GM18858 (cell line): ENCODE data around the gene CD3E.

Source experiments
- ATAC-seq: cut with Tn5 transposase; IDR thresholded peaks from one replicate; pipeline ENCODE4 v1.9.1; 2021; ENCODE audit not compliant: unreplicated experiment

CD3E gene

DNA sequence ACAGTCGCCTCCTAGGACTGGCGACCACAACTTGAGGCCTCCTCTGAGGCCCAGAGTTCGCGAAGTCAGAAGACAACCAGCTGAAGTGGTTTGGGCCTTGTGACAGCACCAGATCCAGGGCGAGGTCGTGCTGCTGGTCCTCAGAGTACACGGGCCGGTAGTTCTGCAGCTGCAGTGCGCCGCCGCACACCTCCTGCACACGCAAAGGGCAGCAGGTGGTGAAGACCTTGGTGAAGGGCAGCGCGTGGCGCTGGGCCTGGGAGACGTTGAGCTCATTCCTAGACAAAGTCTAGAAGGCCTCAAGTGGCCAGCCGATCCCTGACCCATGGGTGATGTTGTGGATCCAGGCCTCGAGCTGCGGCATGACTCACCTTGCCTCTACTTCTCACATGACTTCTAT is 18.2 kb downstream of the CD3E start:
- no peak for ATAC-seq

DNA sequence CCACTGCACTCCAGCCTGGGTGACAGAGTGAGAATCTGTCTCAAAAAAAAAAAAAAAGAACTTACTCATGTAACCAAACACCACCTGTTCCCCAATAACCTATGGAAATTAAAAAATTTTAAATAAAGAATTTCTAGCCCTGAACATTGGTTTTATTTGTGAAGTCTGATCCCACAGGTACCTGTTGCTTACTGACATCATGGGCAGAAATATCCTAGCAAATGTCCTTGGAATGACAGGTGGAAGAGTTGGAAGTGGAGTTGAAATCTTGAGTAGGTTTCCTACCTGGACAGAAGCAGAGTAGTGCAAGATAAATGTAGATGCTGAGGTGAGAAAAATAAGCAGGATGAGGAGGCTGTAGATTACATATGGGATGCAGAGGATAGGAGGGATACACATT is 20.8 kb downstream of the CD3E start:
- no peak for ATAC-seq

DNA sequence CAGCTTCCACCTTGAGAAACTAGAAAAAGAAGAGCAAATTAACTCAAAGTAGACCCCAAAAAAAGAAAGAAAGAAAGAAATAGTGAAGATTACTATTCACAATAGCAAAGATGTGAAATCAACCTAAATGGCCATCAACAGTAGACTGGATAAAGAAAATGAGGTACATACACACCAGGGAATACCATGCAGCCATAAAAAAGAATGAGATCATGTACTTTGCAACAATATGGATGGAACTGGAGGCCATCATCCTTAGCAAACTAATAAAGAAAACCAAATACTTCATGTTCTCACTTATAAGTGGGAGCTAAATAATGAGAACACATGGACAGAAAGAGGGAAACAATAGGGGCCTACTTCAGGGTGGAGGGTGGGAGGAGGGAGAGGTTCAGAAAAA is 24.2 kb downstream of the CD3E start:
- ATAC-seq, result no peak

DNA sequence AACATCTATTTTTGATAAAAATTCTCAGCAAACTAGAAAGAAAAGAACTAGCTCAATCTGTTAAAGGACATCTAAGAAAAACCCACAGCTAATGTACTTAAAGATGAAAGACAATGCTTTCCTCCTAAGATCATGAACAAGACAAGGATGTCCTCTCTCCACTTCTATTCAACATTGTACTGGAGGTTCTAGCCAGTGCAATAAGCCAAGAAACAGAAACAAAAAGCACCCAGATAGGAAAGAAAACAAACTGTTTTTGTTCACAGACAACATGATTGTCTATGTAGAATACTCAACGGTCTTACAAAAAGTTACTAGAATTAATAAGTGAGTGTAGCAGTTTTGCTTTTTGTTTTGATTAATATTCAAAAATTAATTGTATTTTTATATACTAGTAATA is 30.2 kb downstream of the CD3E start:
- no peak for ATAC-seq

DNA sequence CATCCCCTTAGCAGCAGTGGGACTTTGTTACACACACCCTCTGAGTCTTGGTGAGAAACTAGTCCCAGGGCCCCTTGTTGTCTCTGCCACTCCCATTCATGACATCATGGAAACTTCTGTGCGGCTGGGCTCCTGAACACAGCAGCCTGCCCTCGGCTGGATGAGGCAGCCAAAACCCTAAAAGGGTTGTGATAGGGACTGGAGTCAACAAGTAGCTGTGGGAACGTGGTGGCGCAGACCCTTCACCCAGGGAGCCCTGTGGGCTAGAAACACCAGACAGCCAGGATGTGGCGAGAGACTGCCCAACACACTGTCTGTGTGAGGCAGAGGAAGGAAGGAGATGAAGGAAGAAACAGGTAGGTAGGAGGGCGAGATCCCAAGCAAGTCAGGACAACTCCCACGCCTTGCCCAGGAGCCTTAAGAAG is 34.1 kb downstream of the CD3E start:
- no peak for ATAC-seq

DNA sequence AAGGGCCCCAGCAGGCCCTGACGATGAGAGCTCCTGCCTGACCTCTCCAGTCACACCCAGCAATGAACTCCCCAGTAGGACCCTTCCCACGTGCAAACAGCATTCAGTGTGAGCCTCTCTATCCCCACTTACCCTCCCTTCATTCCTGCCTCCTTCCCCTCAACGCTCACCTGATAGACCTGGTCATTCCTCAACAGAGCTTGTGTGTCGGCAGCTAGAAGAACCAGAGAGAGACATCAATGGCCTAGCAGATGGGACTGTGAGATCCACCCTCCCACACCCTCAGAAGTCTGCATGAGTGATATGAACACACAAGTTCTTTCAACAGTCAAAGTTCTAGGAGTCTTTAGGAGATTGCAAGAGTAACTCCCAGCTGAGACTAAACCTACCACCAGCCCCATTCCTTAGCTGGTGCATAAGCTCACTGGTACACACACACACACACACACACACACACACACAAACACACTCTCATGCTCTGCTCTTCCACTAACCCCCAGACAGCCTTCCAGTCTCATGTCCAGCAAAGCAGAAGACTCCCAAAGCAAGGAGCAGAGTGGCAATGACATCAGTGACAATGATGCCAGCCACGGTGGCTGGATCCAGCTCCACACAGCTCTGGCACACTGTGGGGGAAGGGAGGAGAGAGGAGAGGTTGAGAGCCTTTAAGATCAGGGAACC is 34.9 kb downstream of the CD3E start:
- no peak for ATAC-seq

DNA sequence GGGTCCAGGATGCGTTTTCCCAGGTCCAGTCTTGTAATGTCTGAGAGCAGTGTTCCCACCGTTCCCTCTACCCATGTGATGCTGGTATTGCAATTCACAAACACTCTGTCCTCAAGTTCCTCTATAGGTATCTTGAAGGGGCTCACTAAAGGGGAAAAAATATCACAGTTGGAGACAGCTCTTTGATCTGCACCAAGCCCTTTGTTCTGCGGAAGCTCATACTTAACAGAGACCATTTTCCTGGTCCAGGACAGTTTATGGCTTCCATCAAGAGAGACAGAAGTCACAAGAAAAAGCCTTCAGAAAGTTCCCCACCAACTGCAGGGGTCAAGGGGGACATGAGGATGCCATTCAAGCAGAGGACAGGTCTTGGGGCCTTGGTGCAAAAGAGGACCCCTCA is 35.9 kb downstream of the CD3E start:
- no peak for ATAC-seq

DNA sequence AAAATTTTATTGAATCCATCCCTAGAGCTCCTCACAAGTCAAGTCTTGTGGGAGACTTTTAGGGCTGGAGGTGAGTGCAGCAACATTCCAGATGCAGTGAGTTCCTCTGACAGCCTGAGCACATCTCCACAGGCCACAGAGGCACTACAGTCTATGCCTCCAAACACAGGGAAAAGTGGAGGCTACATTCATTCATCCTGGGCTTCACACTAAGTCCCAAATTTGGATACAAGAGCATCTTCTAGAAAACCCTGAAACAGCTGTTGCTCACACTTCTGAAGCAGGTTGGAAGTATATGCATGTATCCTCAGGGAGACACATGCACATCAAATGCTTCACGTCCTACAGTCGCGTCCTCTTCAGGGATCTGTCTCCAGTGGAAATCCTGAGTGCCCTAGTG is 36.7 kb downstream of the CD3E start:
- no peak for ATAC-seq

DNA sequence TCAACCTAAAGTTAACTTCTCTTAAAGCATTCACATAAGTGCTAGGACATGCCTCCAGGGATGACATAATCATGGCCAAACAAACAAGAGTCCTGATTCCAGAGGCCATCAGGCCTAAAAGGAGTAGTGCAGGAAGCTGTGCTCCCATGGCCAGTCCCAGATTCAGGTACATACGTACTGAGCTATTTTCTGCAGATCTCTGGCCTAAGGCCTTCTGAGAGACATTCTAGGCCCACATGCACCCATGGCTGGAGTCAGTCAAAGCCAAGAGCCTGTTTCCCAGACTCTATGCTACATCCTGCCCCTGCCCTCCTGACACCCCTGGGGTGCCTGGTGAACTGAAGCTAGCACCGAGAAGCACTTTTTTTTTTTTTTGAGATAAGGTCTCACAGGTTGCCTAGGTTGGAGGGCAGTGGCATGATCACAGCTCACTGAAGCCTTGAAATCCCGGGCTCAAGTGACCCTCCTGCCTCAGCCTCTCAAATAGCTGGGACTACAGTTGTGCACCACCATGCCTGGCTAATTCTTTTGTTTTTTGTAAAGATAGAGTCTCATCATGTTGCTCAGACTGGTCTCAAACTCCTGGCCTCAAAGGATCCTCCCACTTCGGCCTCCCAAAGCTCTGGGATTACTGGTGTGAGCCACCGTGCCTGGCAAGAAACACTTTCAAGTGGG is 37.4 kb downstream of the CD3E start:
- no peak for ATAC-seq

DNA sequence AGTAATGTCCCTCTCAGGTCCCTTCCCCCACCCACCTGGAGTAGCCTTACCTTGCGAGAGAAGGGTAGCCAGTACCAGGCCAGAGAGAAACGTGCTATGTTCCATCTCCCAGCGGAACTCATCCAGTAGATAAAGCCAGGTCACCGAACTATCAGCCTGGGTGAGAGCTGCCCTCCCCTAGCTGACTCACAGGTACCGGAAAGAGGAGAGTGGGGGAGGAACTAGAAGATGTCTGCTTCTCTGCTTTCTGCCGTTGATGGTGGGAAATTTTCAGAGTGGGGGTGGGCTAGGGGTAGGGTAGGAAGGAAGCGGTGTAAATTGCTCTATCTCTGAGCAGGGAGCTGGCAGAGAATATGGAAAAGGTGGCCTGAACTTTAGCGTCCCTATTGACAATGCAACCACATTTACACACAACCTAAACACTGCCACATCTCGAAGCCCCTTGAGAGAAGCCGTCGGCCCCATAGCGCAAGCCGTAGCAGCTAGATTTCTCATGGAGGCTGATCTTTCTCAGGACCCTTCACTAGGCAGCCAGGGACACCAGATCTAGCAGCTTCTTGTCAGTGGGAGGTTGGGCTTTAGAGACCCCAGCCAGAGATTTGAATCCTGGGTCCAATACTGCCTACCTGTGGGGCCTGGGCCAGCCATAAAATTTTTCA is 38.1 kb downstream of the CD3E start, which contains the start of gene CD3D:
Gene CD3D, minus strand, starts transcription at position 203 of the 659 bp plus-strand sequence. Its CDS starts 98 bp downstream, at position 105.
- no peak for ATAC-seq

DNA sequence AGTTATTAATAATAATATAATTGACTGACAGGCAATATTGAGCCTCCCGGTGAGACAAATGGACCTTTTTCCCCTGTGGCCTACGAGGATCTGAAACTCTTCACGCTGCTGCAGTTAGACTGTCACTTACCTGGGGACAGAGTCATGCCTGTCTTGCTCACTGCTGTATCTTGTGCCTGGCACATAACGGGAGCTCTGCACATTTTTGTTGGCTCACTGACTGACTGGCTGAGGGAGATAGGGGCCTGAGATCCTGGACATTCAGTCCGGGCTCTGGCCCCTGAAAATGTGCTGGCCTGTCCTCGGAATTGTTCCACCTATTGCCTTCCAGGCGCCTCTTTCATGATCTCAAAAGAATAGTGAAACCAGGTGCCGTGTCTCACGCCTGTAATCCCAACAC is 38.7 kb downstream of the CD3E start:
- no peak for ATAC-seq

DNA sequence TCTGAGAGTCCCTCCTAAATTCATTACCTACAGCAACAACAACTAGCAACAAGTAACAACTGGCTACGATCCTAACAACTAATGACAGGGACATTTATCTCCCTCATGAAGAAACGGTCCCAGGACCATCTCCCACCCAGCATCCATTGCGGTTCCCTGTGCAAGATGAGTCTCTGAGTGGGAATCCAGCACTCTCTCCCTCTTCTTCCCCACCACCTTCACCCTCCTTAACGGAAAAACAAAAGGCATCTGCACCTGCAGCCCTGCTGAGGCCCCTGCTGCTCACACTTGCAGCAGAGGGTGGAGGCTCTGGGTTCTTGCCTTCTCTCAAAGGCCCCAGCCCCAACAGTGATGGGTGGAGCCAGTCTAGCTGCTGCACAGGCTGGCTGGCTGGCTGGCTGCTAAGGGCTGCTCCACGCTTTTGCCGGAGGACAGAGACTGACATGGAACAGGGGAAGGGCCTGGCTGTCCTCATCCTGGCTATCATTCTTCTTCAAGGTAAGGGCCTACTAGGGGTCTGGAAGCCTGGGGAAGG is 39.5 kb downstream of the CD3E start, which contains the start of gene CD3G:
Gene CD3G, plus strand, starts transcription at position 364 of the 535 bp plus-strand sequence. Its CDS starts 80 bp downstream, at position 444.
- ATAC-seq, result no peak

DNA sequence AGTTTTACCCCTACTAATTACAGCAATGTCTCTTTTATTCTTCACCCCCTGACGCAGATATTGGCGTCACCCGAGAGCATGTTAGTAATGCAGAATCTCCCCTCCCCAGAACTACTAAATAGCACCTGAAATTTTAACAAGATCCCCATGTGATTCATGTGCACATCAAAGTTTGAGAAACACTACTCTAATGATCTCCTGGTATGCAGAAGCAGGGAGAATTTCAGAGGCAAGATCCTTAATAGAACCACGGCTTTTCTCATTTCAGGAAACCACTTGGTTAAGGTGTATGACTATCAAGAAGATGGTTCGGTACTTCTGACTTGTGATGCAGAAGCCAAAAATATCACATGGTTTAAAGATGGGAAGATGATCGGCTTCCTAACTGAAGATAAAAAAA is 44.9 kb downstream of the CD3E start:
- no peak for ATAC-seq

DNA sequence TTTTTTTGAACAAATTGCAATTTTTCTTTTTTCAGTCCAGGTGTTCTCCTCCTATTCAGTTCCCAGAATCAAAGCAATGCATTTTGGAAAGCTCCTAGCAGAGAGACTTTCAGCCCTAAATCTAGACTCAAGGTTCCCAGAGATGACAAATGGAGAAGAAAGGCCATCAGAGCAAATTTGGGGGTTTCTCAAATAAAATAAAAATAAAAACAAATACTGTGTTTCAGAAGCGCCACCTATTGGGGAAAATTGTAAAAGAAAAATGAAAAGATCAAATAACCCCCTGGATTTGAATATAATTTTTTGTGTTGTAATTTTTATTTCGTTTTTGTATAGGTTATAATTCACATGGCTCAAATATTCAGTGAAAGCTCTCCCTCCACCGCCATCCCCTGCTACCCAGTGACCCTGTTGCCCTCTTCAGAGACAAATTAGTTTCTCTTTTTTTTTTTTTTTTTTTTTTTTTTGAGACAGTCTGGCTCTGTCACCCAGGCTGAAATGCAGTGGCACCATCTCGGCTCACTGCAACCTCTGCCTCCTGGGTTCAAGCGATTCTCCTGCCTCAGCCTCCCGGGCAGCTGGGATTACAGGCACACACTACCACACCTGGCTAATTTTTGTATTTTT is 48.7 kb downstream of the CD3E start:
- no peak for ATAC-seq

DNA sequence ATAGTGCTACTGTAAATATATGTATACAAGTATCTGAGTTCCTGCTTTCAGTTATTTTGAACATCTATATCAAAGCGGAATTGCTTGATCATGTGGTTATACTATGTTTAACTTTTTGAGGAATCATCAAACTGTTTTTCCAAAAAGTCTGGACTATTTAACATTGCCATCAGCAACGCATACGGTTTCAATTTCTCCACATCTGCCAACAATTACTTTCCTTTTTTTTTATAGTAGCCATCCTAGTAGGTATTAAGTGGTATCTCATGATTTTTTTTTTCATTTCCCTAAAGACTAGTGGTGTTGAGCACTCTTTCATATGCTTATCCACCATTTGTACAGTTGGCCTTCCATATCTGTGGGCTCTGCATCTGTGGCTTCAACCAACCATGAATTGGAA is 53.5 kb downstream of the CD3E start:
- no peak for ATAC-seq

DNA sequence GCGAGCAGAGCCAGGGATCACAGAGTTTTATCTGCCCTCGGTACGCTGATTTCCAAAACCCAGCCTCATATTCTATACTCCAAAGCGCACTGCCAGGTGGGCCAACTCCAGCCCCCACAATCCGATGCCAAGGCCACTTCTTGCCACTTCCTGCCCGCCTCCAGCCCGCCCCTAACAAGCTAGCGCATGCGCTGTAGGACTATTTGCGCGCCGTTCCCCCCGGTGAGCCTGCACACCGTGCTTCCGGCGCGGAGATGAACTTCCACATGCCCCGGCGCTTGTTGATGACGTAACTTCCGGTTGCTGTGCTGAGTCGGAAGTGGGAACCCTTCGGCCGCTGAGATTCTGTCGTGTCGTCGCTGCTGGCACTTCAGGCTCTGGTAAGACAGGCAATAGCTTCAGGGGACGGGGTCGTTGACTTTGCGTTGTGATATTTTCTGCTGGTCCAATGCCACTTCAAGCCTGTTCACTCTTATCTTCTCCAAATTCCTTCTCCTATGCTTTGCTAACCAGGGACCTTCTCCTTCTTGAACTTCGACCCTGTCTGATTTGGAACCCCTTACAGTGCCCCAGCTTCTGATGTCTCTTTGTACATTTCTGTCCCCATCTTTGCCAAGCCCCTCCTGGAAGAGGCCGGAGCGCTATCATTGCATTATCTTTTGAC is 54.9 kb downstream of the CD3E start, which contains the start of gene UBE4A:
Gene UBE4A, plus strand, starts transcription at position 306 of the 664 bp plus-strand sequence. CDS start 5,481 bp downstream, outside the sequence.
- peak; percentile 63 for ATAC-seq

DNA sequence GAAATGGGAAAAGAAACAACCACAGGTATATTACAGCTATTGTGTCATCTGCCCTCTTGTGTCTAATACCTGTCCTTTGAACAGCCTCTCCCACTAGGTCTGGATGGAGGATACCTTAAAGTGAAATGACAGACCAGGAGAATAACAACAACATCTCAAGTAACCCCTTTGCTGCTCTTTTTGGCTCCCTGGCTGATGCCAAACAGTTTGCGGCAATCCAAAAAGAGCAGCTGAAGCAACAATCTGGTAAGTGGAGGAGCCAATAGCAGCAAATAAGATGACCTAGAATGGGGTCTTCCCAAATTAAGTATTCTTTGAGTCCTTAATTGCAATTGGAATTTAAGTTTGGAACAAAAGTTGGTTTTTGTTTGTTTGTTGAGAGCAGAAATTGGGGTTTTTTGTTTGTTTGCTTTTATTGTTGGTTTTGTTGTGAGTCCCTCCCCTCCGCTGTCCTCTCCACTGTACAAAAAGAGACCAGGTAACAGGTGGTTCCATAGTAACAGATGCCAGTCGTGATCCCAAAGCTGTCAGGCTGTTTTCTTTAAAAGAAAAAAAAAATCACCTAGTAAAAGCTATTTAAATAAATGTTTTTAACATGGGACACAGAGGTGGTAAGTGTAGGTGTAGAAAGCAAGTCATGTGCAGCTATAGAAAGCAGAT is 60.6 kb downstream of the CD3E start:
- ATAC-seq, result no peak
